MG63 (cell line): ENCODE data around the gene AGTPBP1. TPM values are rescaled to one million over a fixed set of nuclear protein-coding genes. Genes with fewer than 3 reads are reported as not detected.

ENCODE experiments used
- DNase-seq: peaks from one replicate; pipeline ENCODE4 v3.0.0-alpha.2; 2020
- H3K27me3 ChIP-seq: fragments of 250-450 bp; sonication (Bioruptor Pico); 2 replicates; pipeline ENCODE4 v1.5.1; 2020; ENCODE audit warnings: mild to moderate bottlenecking, moderate library complexity
- H3K36me3 ChIP-seq: fragments of 250-450 bp; sonication (Bioruptor Pico); 2 replicates; pipeline ENCODE4 v1.5.1; 2020; ENCODE audit warnings: mild to moderate bottlenecking, moderate library complexity
- H3K4me3 ChIP-seq: fragments of 250-450 bp; sonication (Bioruptor Pico); 2 replicates; pipeline ENCODE4 v1.5.1; 2020; ENCODE audit warnings: mild to moderate bottlenecking, moderate library complexity
- H3K9me3 ChIP-seq: fragments of 250-450 bp; sonication (Bioruptor Pico); 2 replicates; pipeline ENCODE4 v1.5.1; 2020; ENCODE audit warnings: mild to moderate bottlenecking, moderate library complexity
- total RNA-seq: library from RNA; depleted of rRNA; stranded (reverse); fragments of >200 nt; shearing (Covaris generic); gene quantifications from 2 replicates; pipeline ENCODE4 v1.2.3, GENCODE V29; 2014; ENCODE audit warnings: low replicate concordance

Gene AGTPBP1
- total RNA-seq, 1 experiment from 2014 or later, result 13.0 TPM

- H3K36me3 ChIP-seq, result no peaks in the 10 kb centered on the region
- DNase-seq, result no peak
- H3K27me3 ChIP-seq, result no peaks in the 10 kb centered on the region
- H3K9me3 ChIP-seq, result no peaks in the 10 kb centered on the region
- no peak overlapping the region for H3K4me3 ChIP-seq
These were observed 74.4 kb downstream of the AGTPBP1 start for GRCh38 chr9:85667374-85667773.

GRCh38 chr9:85666086-85666485 lies 75.7 kb downstream of the AGTPBP1 start:
- H3K36me3 ChIP-seq, result no peaks in the 10 kb centered on the region
- DNase-seq, result no peak
- no peaks in the 10 kb centered on the region for H3K27me3 ChIP-seq
- no peaks in the 10 kb centered on the region for H3K9me3 ChIP-seq
- H3K4me3 ChIP-seq, result no peak overlapping the region

GRCh38 chr9:85662573-85662972 lies 79.2 kb downstream of the AGTPBP1 start:
- no peaks in the 10 kb centered on the region for H3K27me3 ChIP-seq
- H3K36me3 ChIP-seq, result no peaks in the 10 kb centered on the region
- no peak for DNase-seq
- H3K4me3 ChIP-seq, result no peak overlapping the region
- no peaks in the 10 kb centered on the region for H3K9me3 ChIP-seq

GRCh38 chr9:85658716-85659115 lies 83.0 kb downstream of the AGTPBP1 start:
- no peaks in the 10 kb centered on the region for H3K9me3 ChIP-seq
- H3K27me3 ChIP-seq, result no peaks in the 10 kb centered on the region
- H3K4me3 ChIP-seq, result no peak overlapping the region

GRCh38 chr9:85653153-85653552 lies 88.6 kb downstream of the AGTPBP1 start:
- Histone ChIP-seq H3K36me3 (no peaks in the 10 kb centered on the region), H3K4me3 (no peak overlapping the region), H3K27me3 (no peaks in the 10 kb centered on the region), H3K9me3 (no peaks in the 10 kb centered on the region)
- DNase-seq, result no peak

More at GRCh38 chr9:85658716-85659115, 83.0 kb downstream of the AGTPBP1 start:
- no peak for DNase-seq
- no peaks in the 10 kb centered on the region for H3K36me3 ChIP-seq

- no peak for DNase-seq
- Histone ChIP-seq H3K27me3 (no peaks in the 10 kb centered on the region), H3K9me3 (no peaks in the 10 kb centered on the region), H3K36me3 (no peaks in the 10 kb centered on the region; the same call in 1 of the 2 replicates), H3K4me3 (no peak overlapping the region)
These were observed 94.2 kb downstream of the AGTPBP1 start for GRCh38 chr9:85647571-85647970.

GRCh38 chr9:85645909-85646627 lies 95.7 kb downstream of the AGTPBP1 start:
- Histone ChIP-seq H3K36me3 (no peaks in the 10 kb centered on the region; the same call in 1 of the 2 replicates), H3K4me3 (no peak overlapping the region), H3K9me3 (no peaks in the 10 kb centered on the region), H3K27me3 (no peaks in the 10 kb centered on the region)
- DNase-seq, result no peak

GRCh38 chr9:85640425-85640824 lies 101.3 kb downstream of the AGTPBP1 start:
- H3K27me3 ChIP-seq, result no peaks in the 10 kb centered on the region
- no peak for DNase-seq
- H3K4me3 ChIP-seq, result no peak overlapping the region
- H3K9me3 ChIP-seq, result no peaks in the 10 kb centered on the region
- no peaks in the 10 kb centered on the region for H3K36me3 ChIP-seq

- DNase-seq, result no peak
- H3K27me3 ChIP-seq, result no peaks in the 10 kb centered on the region
- H3K4me3 ChIP-seq, result no peak overlapping the region
- no peaks in the 10 kb centered on the region for H3K9me3 ChIP-seq
- no peaks in the 10 kb centered on the region for H3K36me3 ChIP-seq
These were observed 102.0 kb downstream of the AGTPBP1 start for GRCh38 chr9:85639675-85640186.

GRCh38 chr9:85631809-85632208 lies 109.9 kb downstream of the AGTPBP1 start:
- no peak for DNase-seq
- no peaks in the 10 kb centered on the region for H3K36me3 ChIP-seq
- H3K9me3 ChIP-seq, result no peaks in the 10 kb centered on the region
- no peak overlapping the region for H3K4me3 ChIP-seq
- H3K27me3 ChIP-seq, result no peaks in the 10 kb centered on the region

GRCh38 chr9:85630676-85631075 lies 111.1 kb downstream of the AGTPBP1 start:
- Histone ChIP-seq H3K36me3 (no peaks in the 10 kb centered on the region), H3K27me3 (no peaks in the 10 kb centered on the region), H3K4me3 (no peak overlapping the region), H3K9me3 (no peaks in the 10 kb centered on the region)
- DNase-seq, result no peak

- no peak for DNase-seq
- Histone ChIP-seq H3K36me3 (no peaks in the 10 kb centered on the region), H3K9me3 (no peaks in the 10 kb centered on the region), H3K27me3 (no peaks in the 10 kb centered on the region), H3K4me3 (no peak overlapping the region)
These were observed 124.5 kb downstream of the AGTPBP1 start for GRCh38 chr9:85617141-85617670.

- H3K4me3 ChIP-seq, result no peak overlapping the region
- H3K36me3 ChIP-seq, result no peaks in the 10 kb centered on the region
- no peaks in the 10 kb centered on the region for H3K9me3 ChIP-seq
- H3K27me3 ChIP-seq, result no peaks in the 10 kb centered on the region
- no peak for DNase-seq
These were observed 126.0 kb downstream of the AGTPBP1 start for GRCh38 chr9:85615792-85616191.

GRCh38 chr9:85610074-85610860 lies 131.5 kb downstream of the AGTPBP1 start:
- H3K4me3 ChIP-seq, result no peak overlapping the region; the same call in 1 of the 2 replicates
- no peaks in the 10 kb centered on the region for H3K36me3 ChIP-seq
- H3K27me3 ChIP-seq, result no peaks in the 10 kb centered on the region
- H3K9me3 ChIP-seq, result no peaks in the 10 kb centered on the region
- DNase-seq, result no peak

- DNase-seq, result no peak
- Histone ChIP-seq H3K36me3 (no peaks in the 10 kb centered on the region), H3K9me3 (no peaks in the 10 kb centered on the region), H3K27me3 (no peaks in the 10 kb centered on the region), H3K4me3 (no peak overlapping the region)
These were observed 135.8 kb downstream of the AGTPBP1 start for GRCh38 chr9:85605905-85606304.

GRCh38 chr9:85603936-85604335 lies 137.8 kb downstream of the AGTPBP1 start:
- no peaks in the 10 kb centered on the region for H3K27me3 ChIP-seq
- no peak overlapping the region for H3K4me3 ChIP-seq
- H3K9me3 ChIP-seq, result no peaks in the 10 kb centered on the region
- DNase-seq, result no peak
- H3K36me3 ChIP-seq, result no peaks in the 10 kb centered on the region

- Histone ChIP-seq H3K4me3 (no peak overlapping the region), H3K36me3 (no peaks in the 10 kb centered on the region), H3K9me3 (no peaks in the 10 kb centered on the region), H3K27me3 (no peaks in the 10 kb centered on the region)
- no peak for DNase-seq
These were observed 139.0 kb downstream of the AGTPBP1 start for GRCh38 chr9:85602742-85603141.
